Activated T-helper 2 cell treated with anti-CD3 and anti-CD28 coated beads, Interferon-gamma antibody, Interleukin-2, Interleukin-4, amounts not matched to agents 10 μg/mL and 5 μg/mL and 100 μg/mL, durations not matched to agents 14 hours and 24 hours and 36 hours (primary cell): ENCODE data around the gene RTCB. TPM values are rescaled to one million over a fixed set of nuclear protein-coding genes. Genes with fewer than 3 reads are reported as not detected.
A peak's percentile ranks its signal among the peaks of the same experiment; 100 is the strongest.

ENCODE experiments used
- DNase-seq: peaks from one replicate; pipeline ENCODE4 v3.0.0; 2021; ENCODE audit warnings: low spot score
- H3K27ac Mint-ChIP-seq: one replicate; pipeline ENCODE4 v1.8.0; 2021; ENCODE audit warnings: mixed read lengths
- H3K27me3 Mint-ChIP-seq: one replicate; pipeline ENCODE4 v1.8.0; 2021; ENCODE audit warnings: low read depth, mixed read lengths
- H3K36me3 Mint-ChIP-seq: one replicate; pipeline ENCODE4 v1.8.0; 2021; ENCODE audit warnings: low read depth, mixed read lengths
- H3K4me1 Mint-ChIP-seq: one replicate; pipeline ENCODE4 v1.8.0; 2021; ENCODE audit warnings: low read depth, mixed read lengths
- H3K4me3 Mint-ChIP-seq: one replicate; pipeline ENCODE4 v1.8.0; 2021; ENCODE audit warnings: low read depth, mild to moderate bottlenecking, moderate library complexity, mixed read lengths
- H3K9me3 Mint-ChIP-seq: one replicate; pipeline ENCODE4 v1.8.0; 2021; ENCODE audit warnings: mixed read lengths
- intact Hi-C: fragments of 100-400 bp; cut with micrococcal nuclease; formaldehyde crosslinking; loops from one replicate; pipeline ENCODE4 v1.15.1; 2023
- total RNA-seq: library from RNA; stranded (reverse); gene quantifications from 2 replicates; pipeline ENCODE4 v1.2.3, GENCODE V29; 2022

The RTCB gene
- total RNA-seq, 1 donor from 2014 or later = 97.5 TPM

DNA sequence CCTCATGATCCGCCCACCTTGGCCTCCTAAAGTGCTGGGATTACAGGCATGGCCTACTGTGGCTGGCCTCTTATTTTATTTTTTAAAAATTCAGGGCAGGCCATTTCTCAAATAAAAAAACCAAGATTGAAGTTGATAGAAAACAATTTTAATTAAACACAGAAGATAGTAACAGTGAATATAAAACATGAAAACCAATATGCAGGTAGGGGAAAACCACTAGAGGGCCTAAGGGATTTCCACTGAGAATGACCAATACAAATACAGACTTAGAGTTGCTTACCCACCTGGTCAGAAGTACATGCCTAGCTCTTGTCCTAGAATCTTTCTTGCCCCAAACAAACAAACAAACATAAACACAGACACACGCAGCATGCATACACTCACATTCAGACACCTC is 1.7 kb upstream of the RTCB start:
- peaks cover 22% of the 10 kb centered on the region for H3K36me3 Mint-ChIP-seq
- intact Hi-C loops = no loop called here
- no peak for DNase-seq
- H3K9me3 Mint-ChIP-seq = no peaks in the 10 kb centered on the region
- H3K27ac Mint-ChIP-seq = no peak overlapping the region
- H3K27me3 Mint-ChIP-seq = peaks cover 8% of the 10 kb centered on the region
- H3K4me1 Mint-ChIP-seq = peaks cover 39% of the 10 kb centered on the region
- no peak overlapping the region for H3K4me3 Mint-ChIP-seq

DNA sequence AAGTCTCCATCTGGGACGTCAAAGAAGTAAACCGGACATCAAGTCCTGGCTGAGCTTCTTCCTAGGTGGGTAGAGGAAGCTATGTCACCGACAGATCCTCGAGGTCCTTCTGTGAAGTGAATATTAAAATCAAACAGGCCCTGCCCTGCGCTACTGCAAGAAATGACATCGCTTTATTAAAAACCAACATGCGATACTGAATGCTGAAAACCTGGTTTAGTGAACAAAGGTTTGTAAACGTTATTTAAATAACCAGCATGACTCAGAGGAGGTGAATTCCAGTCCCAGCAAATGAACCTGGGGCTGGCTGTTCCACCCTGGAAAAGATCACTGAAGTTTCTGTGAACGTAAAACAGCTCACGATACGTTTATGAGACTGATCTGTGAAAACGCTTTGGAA is 645 bp downstream of the RTCB start:
- peaks cover 42% of the 10 kb centered on the region for H3K36me3 Mint-ChIP-seq
- intact Hi-C loops = no loop called here
- no peaks in the 10 kb centered on the region for H3K27me3 Mint-ChIP-seq
- no peaks in the 10 kb centered on the region for H3K9me3 Mint-ChIP-seq
- H3K4me3 Mint-ChIP-seq = peak overlapping the region; percentile 98
- DNase-seq = no peak
- peak overlapping the region; percentile 97 for H3K27ac Mint-ChIP-seq
- peaks cover 53% of the 10 kb centered on the region for H3K4me1 Mint-ChIP-seq

GRCh38 chr22:32410459-32410858 is 1.6 kb downstream of the RTCB start:
- Mint-ChIP-seq H3K4me1 (peaks cover 53% of the 10 kb centered on the region), H3K27me3 (no peaks in the 10 kb centered on the region), H3K9me3 (no peaks in the 10 kb centered on the region), H3K27ac (peak overlapping the region; percentile 31), H3K36me3 (peaks cover 52% of the 10 kb centered on the region), H3K4me3 (peak overlapping the region; percentile 98)
- no peak for DNase-seq
- intact Hi-C loops = no loop called here

- Mint-ChIP-seq H3K36me3 (peaks cover 57% of the 10 kb centered on the region), H3K4me3 (peak overlapping the region; percentile 98), H3K4me1 (peaks cover 53% of the 10 kb centered on the region), H3K9me3 (no peaks in the 10 kb centered on the region), H3K27me3 (no peaks in the 10 kb centered on the region), H3K27ac (peak overlapping the region; percentile 31)
- intact Hi-C loops = no loop called here
- DNase-seq = no peak
Measured at GRCh38 chr22:32409977-32410376, 2.1 kb downstream of the RTCB start.

DNA sequence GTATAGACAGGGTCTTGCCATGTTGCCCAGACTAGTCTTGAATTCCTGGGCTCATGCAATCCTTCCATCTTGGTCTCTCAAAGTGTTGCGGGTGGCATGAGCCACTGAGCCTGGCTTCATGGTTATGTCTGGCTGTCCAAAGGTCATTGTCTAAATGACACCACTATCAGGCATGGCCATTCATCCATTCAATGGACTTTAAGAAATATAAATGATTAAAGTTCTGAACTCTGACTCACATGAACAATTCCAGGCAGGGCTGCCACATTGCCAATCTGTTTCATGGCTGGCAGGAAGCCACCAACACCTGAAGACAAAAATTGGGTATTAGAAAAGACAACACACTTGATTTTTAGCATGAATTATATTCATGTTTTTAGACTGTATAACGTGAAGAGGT is 4.1 kb downstream of the RTCB start:
- intact Hi-C loops = no loop called here
- H3K27me3 Mint-ChIP-seq = no peaks in the 10 kb centered on the region
- no peak for DNase-seq
- no peak overlapping the region for H3K27ac Mint-ChIP-seq
- H3K36me3 Mint-ChIP-seq = peaks cover 70% of the 10 kb centered on the region
- peaks cover 45% of the 10 kb centered on the region for H3K4me1 Mint-ChIP-seq
- H3K4me3 Mint-ChIP-seq = no peak overlapping the region
- H3K9me3 Mint-ChIP-seq = no peaks in the 10 kb centered on the region

DNA sequence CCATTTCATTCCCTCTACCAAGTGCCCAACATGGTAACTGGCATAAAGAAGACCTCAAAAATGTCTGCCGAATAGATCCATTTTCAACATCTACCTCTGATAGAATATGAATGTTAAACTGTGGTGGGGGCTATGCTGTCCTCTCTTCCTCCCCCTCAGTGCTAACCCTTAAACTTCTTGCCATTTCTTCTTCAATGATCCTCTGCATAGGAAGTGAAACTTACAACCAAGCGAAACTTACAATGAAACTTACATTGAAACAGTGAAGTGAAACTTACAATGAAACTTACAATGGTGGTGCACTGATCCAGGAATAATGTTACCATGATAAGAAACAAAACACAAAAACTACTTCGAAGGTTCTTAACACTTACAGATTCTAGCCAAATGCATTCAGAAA is 4.7 kb downstream of the RTCB start:
- intact Hi-C loops = no loop called here

DNA sequence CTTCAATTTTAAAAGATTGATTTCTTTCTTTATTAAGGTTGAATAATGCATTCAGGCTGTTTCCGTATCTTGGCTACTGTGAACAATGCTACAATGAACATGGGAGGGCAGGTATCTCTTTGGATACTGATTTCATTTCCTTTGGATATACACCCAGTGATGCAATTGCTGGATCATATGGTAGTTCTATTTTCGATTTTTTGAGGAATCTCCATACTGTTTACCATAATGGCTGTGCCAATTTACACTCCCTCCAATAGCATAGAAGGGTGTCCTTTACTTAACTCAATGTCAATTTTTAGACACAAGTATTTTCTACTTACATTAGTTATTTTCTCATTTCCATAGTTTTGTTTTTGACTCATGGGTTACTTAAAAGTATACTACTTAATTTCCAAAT is 8.0 kb downstream of the RTCB start:
- intact Hi-C loops = no loop called here
- peaks cover 20% of the 10 kb centered on the region for H3K4me1 Mint-ChIP-seq

More for the DNA sequence above, 4.7 kb downstream of the RTCB start:
- no peak overlapping the region for H3K4me3 Mint-ChIP-seq
- peak overlapping the region; percentile 18 for H3K27ac Mint-ChIP-seq
- DNase-seq = no peak
- H3K9me3 Mint-ChIP-seq = no peaks in the 10 kb centered on the region
- H3K27me3 Mint-ChIP-seq = no peaks in the 10 kb centered on the region
- H3K4me1 Mint-ChIP-seq = peaks cover 38% of the 10 kb centered on the region
- peaks cover 70% of the 10 kb centered on the region for H3K36me3 Mint-ChIP-seq

DNA sequence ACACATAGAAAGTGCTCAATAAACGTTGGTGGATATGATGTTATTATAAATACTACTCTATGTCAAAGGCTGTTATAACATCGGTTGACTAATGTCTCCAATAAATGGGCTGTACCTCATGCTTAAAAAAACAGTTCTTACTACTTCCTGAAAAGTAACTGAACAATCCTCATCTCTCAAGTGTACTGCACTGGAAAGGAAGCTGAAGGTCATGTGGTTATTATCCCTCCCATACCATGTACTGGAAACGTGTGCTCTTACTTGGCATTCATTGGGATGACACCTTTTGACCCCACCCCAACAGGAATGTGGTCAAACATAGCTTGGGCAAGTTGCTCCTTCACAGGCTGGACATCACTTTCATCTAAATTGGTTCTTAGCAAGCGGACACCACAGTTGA is 10.6 kb downstream of the RTCB start:
- Mint-ChIP-seq H3K4me3 (no peak overlapping the region), H3K36me3 (peaks cover 72% of the 10 kb centered on the region), H3K9me3 (no peaks in the 10 kb centered on the region), H3K27me3 (no peaks in the 10 kb centered on the region), H3K27ac (no peak overlapping the region), H3K4me1 (peaks cover 4% of the 10 kb centered on the region)
- no peak for DNase-seq
- intact Hi-C loops = no loop called here

More for the DNA sequence above, 8.0 kb downstream of the RTCB start:
- Mint-ChIP-seq H3K36me3 (peaks cover 78% of the 10 kb centered on the region), H3K4me3 (no peak overlapping the region), H3K9me3 (no peaks in the 10 kb centered on the region), H3K27ac (no peak overlapping the region), H3K27me3 (no peaks in the 10 kb centered on the region)
- DNase-seq = no peak

DNA sequence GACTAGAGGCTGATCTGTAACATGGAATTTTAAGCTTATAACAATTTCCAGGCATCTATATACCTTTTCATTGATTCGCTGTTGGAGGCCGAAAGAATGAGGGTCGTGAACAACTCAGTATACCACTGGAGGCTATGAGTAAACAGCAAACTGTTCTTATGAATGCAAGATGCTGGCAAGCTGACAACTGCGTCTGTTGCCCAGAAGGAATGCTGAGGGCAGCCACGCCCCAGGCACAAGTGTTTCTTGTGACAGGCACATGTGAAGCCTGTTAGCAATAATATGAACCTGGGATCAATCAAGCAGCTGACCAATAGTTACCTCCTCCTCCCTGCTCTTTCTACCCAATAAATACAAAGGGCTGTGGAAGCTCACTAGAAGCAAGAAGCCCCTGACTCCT is 15.3 kb downstream of the RTCB start:
- no peak for DNase-seq
- no peak overlapping the region for H3K4me3 Mint-ChIP-seq
- peaks cover 12% of the 10 kb centered on the region for H3K4me1 Mint-ChIP-seq
- H3K27ac Mint-ChIP-seq = no peak overlapping the region
- peaks cover 86% of the 10 kb centered on the region for H3K36me3 Mint-ChIP-seq
- intact Hi-C loops = no loop called here
- no peaks in the 10 kb centered on the region for H3K27me3 Mint-ChIP-seq
- no peaks in the 10 kb centered on the region for H3K9me3 Mint-ChIP-seq

- no peak overlapping the region for H3K27ac Mint-ChIP-seq
- peaks cover 82% of the 10 kb centered on the region for H3K36me3 Mint-ChIP-seq
- no peak for DNase-seq
- no peak overlapping the region for H3K4me3 Mint-ChIP-seq
- intact Hi-C loops = no loop called here
- no peaks in the 10 kb centered on the region for H3K9me3 Mint-ChIP-seq
- peaks cover 12% of the 10 kb centered on the region for H3K4me1 Mint-ChIP-seq
- H3K27me3 Mint-ChIP-seq = no peaks in the 10 kb centered on the region
Measured at GRCh38 chr22:32396255-32396654, 15.8 kb downstream of the RTCB start.

DNA sequence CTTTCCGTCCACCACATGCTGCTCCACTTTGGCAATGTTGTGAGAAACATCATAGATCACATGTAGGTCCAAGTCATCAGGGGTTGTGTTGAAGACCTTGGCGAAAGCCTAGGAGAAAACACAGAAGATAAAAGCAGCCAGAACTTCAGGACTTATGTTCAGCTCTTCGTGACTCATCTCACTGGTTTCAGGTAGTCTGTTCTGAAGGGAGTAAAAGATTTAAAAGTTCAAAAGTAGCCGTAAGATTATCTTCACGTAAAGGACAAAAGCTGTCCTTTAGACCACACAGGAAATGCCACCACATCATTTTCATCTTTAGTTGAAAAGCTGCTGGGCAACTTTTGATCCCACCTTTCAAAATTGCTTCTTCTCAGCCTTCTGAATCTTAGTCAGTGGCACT is 16.9 kb downstream of the RTCB start:
- DNase-seq = no peak
- Mint-ChIP-seq H3K27me3 (no peaks in the 10 kb centered on the region), H3K36me3 (peaks cover 78% of the 10 kb centered on the region), H3K4me1 (peaks cover 12% of the 10 kb centered on the region), H3K4me3 (no peak overlapping the region), H3K27ac (peak overlapping the region; percentile 51), H3K9me3 (no peaks in the 10 kb centered on the region)
- intact Hi-C loops = no loop called here

DNA sequence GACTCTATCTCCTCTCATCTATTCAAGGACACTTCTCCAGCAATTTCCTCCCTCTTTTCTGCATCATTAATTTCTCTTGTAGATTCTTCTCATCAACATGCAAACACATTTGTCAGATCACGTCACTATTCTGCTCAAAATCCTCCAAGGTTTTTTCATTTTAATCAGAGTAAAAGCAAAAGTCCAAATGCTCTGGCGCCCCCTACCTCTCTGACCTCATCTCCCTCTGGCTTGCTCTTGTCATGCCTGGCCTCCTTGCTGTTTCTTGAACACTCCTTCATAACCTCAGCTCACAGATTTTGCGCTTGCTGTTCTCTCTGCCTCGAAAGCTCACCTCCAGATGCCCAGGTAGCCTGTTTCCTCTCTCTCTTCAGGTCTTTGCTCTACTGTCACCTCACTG is 22.4 kb downstream of the RTCB start:
- Mint-ChIP-seq H3K4me3 (no peak overlapping the region), H3K9me3 (no peaks in the 10 kb centered on the region), H3K27ac (no peak overlapping the region), H3K36me3 (peaks cover 69% of the 10 kb centered on the region), H3K4me1 (no peaks in the 10 kb centered on the region), H3K27me3 (no peaks in the 10 kb centered on the region)
- intact Hi-C loops = no loop called here
- DNase-seq = no peak

GRCh38 chr22:32385681-32386080 is 26.4 kb downstream of the RTCB start:
- DNase-seq = no peak
- no peak overlapping the region for H3K4me3 Mint-ChIP-seq
- H3K36me3 Mint-ChIP-seq = peaks cover 41% of the 10 kb centered on the region
- H3K4me1 Mint-ChIP-seq = no peaks in the 10 kb centered on the region
- no peaks in the 10 kb centered on the region for H3K27me3 Mint-ChIP-seq
- no peak overlapping the region for H3K27ac Mint-ChIP-seq
- no peaks in the 10 kb centered on the region for H3K9me3 Mint-ChIP-seq
- intact Hi-C loops = no loop called here

GRCh38 chr22:32380991-32381390 is 31.1 kb downstream of the RTCB start:
- H3K27ac Mint-ChIP-seq = no peak overlapping the region
- H3K9me3 Mint-ChIP-seq = no peaks in the 10 kb centered on the region
- H3K4me1 Mint-ChIP-seq = no peaks in the 10 kb centered on the region
- DNase-seq = no peak
- no peaks in the 10 kb centered on the region for H3K27me3 Mint-ChIP-seq
- H3K4me3 Mint-ChIP-seq = no peak overlapping the region
- intact Hi-C loops = no loop called here
- H3K36me3 Mint-ChIP-seq = peaks cover 2% of the 10 kb centered on the region
